Keratinocyte (primary cell): ENCODE results near the gene SIK3. TPM values are rescaled to one million over a fixed set of nuclear protein-coding genes. Genes with fewer than 3 reads are reported as not detected.

ENCODE experiments used
- DNase-seq: peaks from one replicate; pipeline ENCODE4 v3.0.0-alpha.2; 2011; ENCODE audit warnings: low read depth, missing footprints, low spot score
- FAIRE-seq: peaks from 2 replicates; lab custom pipeline; 2011; peaks lifted over from hg19 to GRCh38; lab: Jason Lieb, UNC
- H2AFZ ChIP-seq: 2 replicates; pipeline ENCODE4 v1.6.0; 2012; ENCODE audit warnings: low read length, control low read depth, inconsistent platforms; ENCODE audit not compliant: control insufficient read depth
- H3K27ac ChIP-seq: 2 replicates; pipeline ENCODE4 v1.5.1; 2011; ENCODE audit warnings: low read length; ENCODE audit not compliant: control insufficient read depth, insufficient read depth
- H3K27me3 ChIP-seq: 3 replicates; pipeline ENCODE4 v1.6.0; 2011; ENCODE audit warnings: low read length; ENCODE audit not compliant: control insufficient read depth, insufficient read depth; ENCODE audit errors: extremely low read depth
- H3K36me3 ChIP-seq, 2 experiments: 2 replicates in 1 of 2; 3 replicates in 1 of 2; pipeline ENCODE4 v1.5.1; 2011; ENCODE audit warnings: low read length in 2 of 2, mild to moderate bottlenecking in 1 of 2; ENCODE audit not compliant: control insufficient read depth in 2 of 2, insufficient read depth in 2 of 2; ENCODE audit errors: extremely low read depth in 1 of 2
- H3K4me1 ChIP-seq: 3 replicates; pipeline ENCODE4 v1.5.1; 2011; ENCODE audit warnings: low read length; ENCODE audit not compliant: control insufficient read depth, insufficient read depth; ENCODE audit errors: extremely low read depth
- H3K4me2 ChIP-seq: 3 replicates; pipeline ENCODE4 v1.6.0; 2011; ENCODE audit warnings: low read depth, low read length; ENCODE audit not compliant: control insufficient read depth, insufficient read depth; ENCODE audit errors: extremely low read depth
- H3K4me3 ChIP-seq, 3 experiments: fragments of 200-600 bp in 1 of 3; sonication (generic) in 1 of 3; 2 replicates in 2 of 3; 3 replicates in 1 of 3; pipeline ENCODE4 v1.5.1; 2011 to 2016; ENCODE audit warnings: low read length in 3 of 3, mild to moderate bottlenecking in 3 of 3, control low read depth in 2 of 3, inconsistent platforms in 1 of 3, low read depth in 1 of 3, mixed read lengths in 1 of 3, mixed run types in 1 of 3, moderate library complexity in 1 of 3; ENCODE audit not compliant: control insufficient read depth in 2 of 3, insufficient read depth in 2 of 3; ENCODE audit errors: extremely low read depth in 1 of 3
- H3K79me2 ChIP-seq: 2 replicates; pipeline ENCODE4 v1.6.0; 2012; ENCODE audit warnings: low read length; ENCODE audit not compliant: control insufficient read depth, insufficient read depth
- H3K9ac ChIP-seq: 3 replicates; pipeline ENCODE4 v1.6.0; 2011; ENCODE audit warnings: low read length; ENCODE audit not compliant: control insufficient read depth, insufficient read depth; ENCODE audit errors: extremely low read depth
- H3K9me1 ChIP-seq: 3 replicates; pipeline ENCODE4 v1.6.0; 2011; ENCODE audit warnings: low read length; ENCODE audit not compliant: control insufficient read depth, insufficient read depth; ENCODE audit errors: extremely low read depth
- H3K9me3 ChIP-seq: 2 replicates; pipeline ENCODE4 v1.5.1; 2012; ENCODE audit warnings: low read depth, low read length; ENCODE audit not compliant: control insufficient read depth
- H4K20me1 ChIP-seq: 3 replicates; pipeline ENCODE4 v1.6.0; 2011; ENCODE audit warnings: low read length; ENCODE audit not compliant: control insufficient read depth, insufficient read depth; ENCODE audit errors: extremely low read depth
- EZH2 ChIP-seq: IDR thresholded peaks from one replicate; pipeline ENCODE4 v1.6.1; 2012; ENCODE audit warnings: inconsistent platforms, mild to moderate bottlenecking, low read length, moderate library complexity
- dilution Hi-C: fragments of 300-500 bp; cut with MboI; formaldehyde crosslinking; loops from one replicate; pipeline ENCODE4 v1.7.0; 2020; ENCODE audit warnings: low sequenced_read_pairs; ENCODE audit not compliant: extremely low pct_ligation_motif_present
- polyA plus RNA-seq, 5 experiments: library from polyadenylated mRNA; depleted of rRNA in 3 of 5; stranded (reverse) in 3 of 5; stranded (forward) in 1 of 5; unstranded in 1 of 5; fragments of >200 nt; gene quantifications; 1 replicate in 1 of 5; 2 replicates in 3 of 5; 3 replicates in 1 of 5; pipeline versions ENCODE4 v1.2.1 to v1.2.3, GENCODE V29; 2011 to 2012; ENCODE audit warnings: missing spikeins in 2 of 5, low read depth in 1 of 5, low replicate concordance in 1 of 5
- TF ChIP-seq, protein P1 (sequence below), 3 experiments: IDR thresholded peaks in 1 of 3; conservative IDR thresholded peaks in 1 of 3; optimal IDR thresholded peaks in 1 of 3; 2 replicates in 2 of 3; 3 replicates in 1 of 3; pipeline versions ENCODE3 to v1.5.1; 2011; ENCODE audit warnings: low read length in 3 of 3, mild to moderate bottlenecking in 3 of 3, moderate library complexity in 2 of 3, control low read depth in 1 of 3, inconsistent platforms in 1 of 3; ENCODE audit not compliant: insufficient read depth in 2 of 3; ENCODE audit errors: extremely low read depth in 1 of 3

Gene SIK3
- polyA plus RNA-seq, 1 donor (not counting 4 experiments of a cell fraction or from before 2014, with no cell fraction given) = 8.2 TPM

- DNase-seq (no peak), FAIRE-seq (no peak)
- Histone ChIP-seq H3K9me1 (no peaks in the 10 kb centered on the region), H3K4me3 (no peak overlapping the region), H3K9me3 (no peaks in the 10 kb centered on the region), H3K4me1 (peaks cover 4% of the 10 kb centered on the region), H2AFZ (no peak overlapping the region), H3K79me2 (no peaks in the 10 kb centered on the region), H3K9ac (no peak overlapping the region), H3K4me2 (no peak overlapping the region), H3K36me3 (no peaks in the 10 kb centered on the region), H3K27ac (no peak overlapping the region), H3K27me3 (no peaks in the 10 kb centered on the region), H4K20me1 (no peaks in the 10 kb centered on the region)
- TF ChIP-seq, protein P1, sequence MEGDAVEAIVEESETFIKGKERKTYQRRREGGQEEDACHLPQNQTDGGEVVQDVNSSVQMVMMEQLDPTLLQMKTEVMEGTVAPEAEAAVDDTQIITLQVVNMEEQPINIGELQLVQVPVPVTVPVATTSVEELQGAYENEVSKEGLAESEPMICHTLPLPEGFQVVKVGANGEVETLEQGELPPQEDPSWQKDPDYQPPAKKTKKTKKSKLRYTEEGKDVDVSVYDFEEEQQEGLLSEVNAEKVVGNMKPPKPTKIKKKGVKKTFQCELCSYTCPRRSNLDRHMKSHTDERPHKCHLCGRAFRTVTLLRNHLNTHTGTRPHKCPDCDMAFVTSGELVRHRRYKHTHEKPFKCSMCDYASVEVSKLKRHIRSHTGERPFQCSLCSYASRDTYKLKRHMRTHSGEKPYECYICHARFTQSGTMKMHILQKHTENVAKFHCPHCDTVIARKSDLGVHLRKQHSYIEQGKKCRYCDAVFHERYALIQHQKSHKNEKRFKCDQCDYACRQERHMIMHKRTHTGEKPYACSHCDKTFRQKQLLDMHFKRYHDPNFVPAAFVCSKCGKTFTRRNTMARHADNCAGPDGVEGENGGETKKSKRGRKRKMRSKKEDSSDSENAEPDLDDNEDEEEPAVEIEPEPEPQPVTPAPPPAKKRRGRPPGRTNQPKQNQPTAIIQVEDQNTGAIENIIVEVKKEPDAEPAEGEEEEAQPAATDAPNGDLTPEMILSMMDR (optimal IDR thresholded peaks at IDR 0.05 in 1 of 3, IDR thresholded peaks at IDR 0.05 in 1 of 3, conservative IDR thresholded peaks at IDR 0.05 in 1 of 3; ENCODE audit: extremely low read depth in 1 of 3, insufficient read depth in 2 of 3, low read length in 3 of 3) = no peak
- TF ChIP-seq EZH2 = no peak
- dilution Hi-C loops = no loop called here
Observed at GRCh38 chr11:116833816-116834534, 264.3 kb downstream of the SIK3 start.

DNA sequence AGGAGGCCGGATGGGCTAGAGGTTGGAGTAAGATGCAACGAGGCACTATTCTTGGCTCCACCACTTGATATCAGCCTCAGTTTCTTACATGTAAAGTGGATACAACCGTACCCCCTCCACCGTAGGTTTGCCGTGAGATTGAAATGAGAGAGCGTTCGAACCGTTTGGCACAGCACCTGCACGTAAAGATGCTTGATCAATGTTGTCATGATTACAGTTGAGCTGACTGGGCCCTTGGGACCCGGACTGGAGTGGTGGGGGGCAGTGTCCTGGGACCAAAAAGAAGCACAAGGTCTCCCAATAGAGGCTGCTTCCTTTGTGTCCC is 264.8 kb downstream of the SIK3 start:
- H2AFZ ChIP-seq = no peak overlapping the region
- H3K9me1 ChIP-seq = no peaks in the 10 kb centered on the region
- no peak for TF ChIP-seq EZH2
- TF ChIP-seq, protein P1 (optimal IDR thresholded peaks at IDR 0.05 in 1 of 3, IDR thresholded peaks at IDR 0.05 in 1 of 3, conservative IDR thresholded peaks at IDR 0.05 in 1 of 3; ENCODE audit: extremely low read depth in 1 of 3, insufficient read depth in 2 of 3, low read length in 3 of 3) = no peak
- H3K79me2 ChIP-seq = no peaks in the 10 kb centered on the region
- no peaks in the 10 kb centered on the region for H3K27me3 ChIP-seq
- FAIRE-seq = no peak
- no peak for DNase-seq
- dilution Hi-C loops = no loop called here
- H3K27ac ChIP-seq = no peak overlapping the region
- H3K4me3 ChIP-seq = no peak overlapping the region
- peaks cover 4% of the 10 kb centered on the region for H3K4me1 ChIP-seq
- no peak overlapping the region for H3K4me2 ChIP-seq
- H3K9me3 ChIP-seq = no peaks in the 10 kb centered on the region
- H4K20me1 ChIP-seq = no peaks in the 10 kb centered on the region
- H3K36me3 ChIP-seq = no peaks in the 10 kb centered on the region
- H3K9ac ChIP-seq = no peak overlapping the region
